ENCODE results near the gene PRKN.

DNA sequence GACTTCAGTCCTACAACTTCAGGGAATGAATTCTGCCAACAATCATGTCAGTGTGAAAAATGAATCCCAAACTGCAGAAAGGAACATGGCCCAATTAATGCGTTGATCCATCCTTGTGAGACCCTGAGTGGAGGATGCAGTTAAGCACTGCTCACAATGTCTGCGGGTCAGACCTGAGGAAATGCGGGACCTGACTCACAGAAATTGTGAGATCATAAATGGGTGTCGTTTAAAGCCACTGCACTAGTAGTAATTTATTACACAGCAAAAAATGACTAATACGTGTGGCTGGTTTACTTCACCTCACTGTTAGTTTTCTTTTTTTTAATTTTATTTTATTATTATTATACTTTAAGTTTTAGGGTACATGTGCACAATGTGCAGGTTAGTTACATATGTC, 505.0 kb downstream of the PRKN start:
- TF ChIP-seq CTCF (IDR thresholded peaks at IDR 0.05) (no peak), REST (IDR thresholded peaks at IDR 0.05; ENCODE audit: insufficient read depth in 1 of 2, low read depth in 2 of 2, low read length in 1 of 2) (no peak), POLR2AphosphoS5 (IDR thresholded peaks at IDR 0.05; ENCODE audit: low read depth, low read length) (no peak)
